Fibroblast of lung (primary cell): ENCODE results near the gene GIGYF2. TPM values are rescaled to one million over a fixed set of nuclear protein-coding genes. Genes with fewer than 3 reads are reported as not detected.
"Not testable (repeated sequence)": the region's sequence is repeated elsewhere in the genome, so short reads cannot be mapped to it uniquely, and the experiment has no call there.

ENCODE experiments used
- DNase-seq, 2 donors: peaks; one replicate each; pipeline versions ENCODE4 v3.0.0 to v3.0.0-alpha.2; 2010; ENCODE audit warnings: low read depth in 2 of 2
- H2AFZ ChIP-seq: 2 replicates; pipeline ENCODE4 v1.5.1; 2012; ENCODE audit warnings: low read length, control low read depth, inconsistent platforms
- H3K27ac ChIP-seq: 2 replicates; pipeline ENCODE4 v1.5.1; 2011; ENCODE audit warnings: low read length, control low read depth; ENCODE audit not compliant: insufficient read depth
- H3K27me3 ChIP-seq: 2 replicates; pipeline ENCODE4 v1.5.1; 2011; ENCODE audit warnings: mild to moderate bottlenecking, low read length; ENCODE audit not compliant: control insufficient read depth, insufficient read depth
- H3K36me3 ChIP-seq: 2 replicates; pipeline ENCODE4 v1.5.1; 2011; ENCODE audit warnings: low read length; ENCODE audit not compliant: control insufficient read depth, insufficient read depth
- H3K4me1 ChIP-seq: 2 replicates; pipeline ENCODE4 v1.5.1; 2011; ENCODE audit warnings: low read length; ENCODE audit not compliant: control insufficient read depth, insufficient read depth; ENCODE audit errors: extremely low read depth
- H3K4me2 ChIP-seq: 2 replicates; pipeline ENCODE4 v1.5.1; 2011; ENCODE audit warnings: low read length, control low read depth; ENCODE audit not compliant: insufficient read depth; ENCODE audit errors: extremely low read depth
- H3K4me3 ChIP-seq, 4 experiments: fragments of 200-600 bp in 1 of 4; sonication (generic) in 1 of 4; replicated peaks in 1 of 4; 2 replicates each; pipeline ENCODE4 v1.5.1; 2011 to 2016; ENCODE audit warnings: low read length in 4 of 4, low read depth in 3 of 4, mild to moderate bottlenecking in 3 of 4, control low read depth in 2 of 4, inconsistent platforms in 1 of 4, mixed read lengths in 1 of 4; ENCODE audit not compliant: insufficient read depth in 1 of 4; ENCODE audit errors: control extremely low read depth in 1 of 4
- H3K79me2 ChIP-seq: 2 replicates; pipeline ENCODE4 v1.5.1; 2012; ENCODE audit warnings: mild to moderate bottlenecking, low read length, inconsistent platforms; ENCODE audit not compliant: control insufficient read depth, insufficient read depth
- H3K9ac ChIP-seq: 2 replicates; pipeline ENCODE4 v1.5.1; 2011; ENCODE audit warnings: mild to moderate bottlenecking, low read length, control low read depth; ENCODE audit not compliant: insufficient read depth
- H3K9me3 ChIP-seq: 2 replicates; pipeline ENCODE4 v1.5.1; 2012; ENCODE audit warnings: low read depth, low read length; ENCODE audit not compliant: control insufficient read depth, insufficient read depth
- H4K20me1 ChIP-seq: 2 replicates; pipeline ENCODE4 v1.5.1; 2011; ENCODE audit warnings: low read length; ENCODE audit not compliant: control insufficient read depth, insufficient read depth; ENCODE audit errors: extremely low read depth
- EZH2 ChIP-seq: IDR thresholded peaks from 2 replicates; pipeline ENCODE4 v1.5.1; 2012; ENCODE audit warnings: low read length, control low read depth, mild to moderate bottlenecking; ENCODE audit errors: missing control alignments
- polyA plus RNA-seq, 2 donors: library from polyadenylated mRNA; depleted of rRNA in 1 of 2; stranded (reverse) in 1 of 2; unstranded in 1 of 2; fragments of >200 nt; gene quantifications; 2 replicates each; pipeline ENCODE4 v1.2.1, GENCODE V29; 2011 to 2012; ENCODE audit warnings: missing spikeins in 1 of 2
- total RNA-seq: library from RNA; depleted of rRNA; stranded (reverse); fragments of >200 nt; gene quantifications from 2 replicates; pipeline ENCODE4 v1.2.1, GENCODE V29; 2014
- TF ChIP-seq, protein P1 (sequence below), 2 donors: IDR thresholded peaks in 1 of 2; conservative IDR thresholded peaks in 1 of 2; 1 replicate in 1 of 2; 2 replicates in 1 of 2; pipeline ENCODE4 v1.5.1; 2011 to 2012; ENCODE audit warnings: low read length in 2 of 2, control low read depth in 1 of 2, inconsistent platforms in 1 of 2, low read depth in 1 of 2, mild to moderate bottlenecking in 1 of 2

GIGYF2 gene
- total and polyA plus RNA-seq, 2 donors (not counting 1 experiment from before 2014, with no cell fraction given), result 31.1 to 64.7 TPM

DNA sequence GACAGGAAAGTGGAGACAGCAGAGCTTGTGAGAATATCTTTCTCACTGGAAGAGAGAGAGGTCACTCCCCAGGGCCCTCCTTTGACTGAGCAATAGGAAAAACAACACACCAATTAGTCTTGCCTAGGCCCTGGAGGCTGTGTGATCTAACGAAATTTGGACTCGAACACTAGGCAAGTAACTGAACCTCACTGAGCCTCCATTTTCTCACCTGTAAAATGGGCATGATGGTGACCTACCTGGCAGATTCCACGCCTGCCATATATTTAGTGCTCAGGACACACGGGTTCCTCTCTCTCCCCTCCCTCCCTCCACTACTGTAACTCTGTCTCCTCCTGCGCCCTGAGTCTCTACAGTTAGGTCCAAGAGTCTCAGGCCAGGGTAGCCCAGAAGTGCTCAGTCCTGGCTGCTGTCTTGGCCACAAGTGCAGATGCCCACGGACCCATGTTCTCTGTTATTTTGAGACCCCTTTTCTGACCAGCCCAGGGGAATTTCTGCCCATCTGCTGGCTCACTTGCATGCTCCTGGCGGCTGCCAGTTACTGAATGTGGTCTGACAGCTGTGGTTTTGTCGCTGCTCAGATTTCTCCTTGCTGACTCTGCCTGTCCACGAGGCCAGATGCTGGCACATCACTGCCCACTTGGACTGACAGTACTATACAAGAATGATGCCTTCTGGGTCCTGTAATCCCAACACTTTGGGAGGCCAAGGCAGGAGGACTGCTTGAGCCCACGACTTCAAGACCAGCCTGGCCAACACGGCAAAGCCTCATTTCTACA is 9.6 kb upstream of the GIGYF2 start:
- Histone ChIP-seq H3K79me2 (no peaks in the 10 kb centered on the region), H3K27me3 (peaks cover 3% of the 10 kb centered on the region), H2AFZ (no peak overlapping the region), H3K4me3 (no peak overlapping the region), H3K27ac (no peak overlapping the region), H3K36me3 (no peaks in the 10 kb centered on the region), H3K4me2 (no peak overlapping the region), H3K9me3 (no peaks in the 10 kb centered on the region), H4K20me1 (no peaks in the 10 kb centered on the region), H3K9ac (no peak overlapping the region), H3K4me1 (no peaks in the 10 kb centered on the region)
- TF ChIP-seq, protein P1, sequence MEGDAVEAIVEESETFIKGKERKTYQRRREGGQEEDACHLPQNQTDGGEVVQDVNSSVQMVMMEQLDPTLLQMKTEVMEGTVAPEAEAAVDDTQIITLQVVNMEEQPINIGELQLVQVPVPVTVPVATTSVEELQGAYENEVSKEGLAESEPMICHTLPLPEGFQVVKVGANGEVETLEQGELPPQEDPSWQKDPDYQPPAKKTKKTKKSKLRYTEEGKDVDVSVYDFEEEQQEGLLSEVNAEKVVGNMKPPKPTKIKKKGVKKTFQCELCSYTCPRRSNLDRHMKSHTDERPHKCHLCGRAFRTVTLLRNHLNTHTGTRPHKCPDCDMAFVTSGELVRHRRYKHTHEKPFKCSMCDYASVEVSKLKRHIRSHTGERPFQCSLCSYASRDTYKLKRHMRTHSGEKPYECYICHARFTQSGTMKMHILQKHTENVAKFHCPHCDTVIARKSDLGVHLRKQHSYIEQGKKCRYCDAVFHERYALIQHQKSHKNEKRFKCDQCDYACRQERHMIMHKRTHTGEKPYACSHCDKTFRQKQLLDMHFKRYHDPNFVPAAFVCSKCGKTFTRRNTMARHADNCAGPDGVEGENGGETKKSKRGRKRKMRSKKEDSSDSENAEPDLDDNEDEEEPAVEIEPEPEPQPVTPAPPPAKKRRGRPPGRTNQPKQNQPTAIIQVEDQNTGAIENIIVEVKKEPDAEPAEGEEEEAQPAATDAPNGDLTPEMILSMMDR (conservative IDR thresholded peaks at IDR 0.05 in 1 of 2, IDR thresholded peaks at IDR 0.05 in 1 of 2; ENCODE audit: low read depth in 1 of 2, low read length in 2 of 2), result no peak
- TF ChIP-seq EZH2, result no peak
- DNase-seq, result no peak

DNA sequence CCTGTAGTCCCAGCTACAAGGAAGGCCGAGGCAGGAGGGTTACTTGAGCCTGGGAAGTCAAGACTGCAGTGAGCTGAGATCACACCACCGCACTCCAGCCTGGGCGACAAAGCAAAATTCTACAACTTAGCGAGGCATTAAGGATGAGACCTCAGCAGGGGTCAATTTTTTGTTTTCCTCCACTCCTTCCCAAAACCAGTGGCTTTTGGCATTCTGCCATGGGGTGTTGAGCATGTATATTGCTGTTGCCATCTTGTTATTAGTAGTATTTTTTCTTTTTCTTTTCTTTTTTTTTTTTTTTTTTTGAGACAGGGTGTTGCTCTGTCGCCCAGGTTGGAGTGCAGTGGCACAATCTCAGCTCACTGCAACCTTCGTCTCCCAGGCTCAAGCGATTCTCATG is 8.9 kb upstream of the GIGYF2 start:
- no peak overlapping the region for H3K27ac ChIP-seq
- no peak for TF ChIP-seq EZH2
- TF ChIP-seq, protein P1 (conservative IDR thresholded peaks at IDR 0.05 in 1 of 2, IDR thresholded peaks at IDR 0.05 in 1 of 2; ENCODE audit: low read depth in 1 of 2, low read length in 2 of 2), result no peak
- no peak overlapping the region for H3K4me2 ChIP-seq
- H3K79me2 ChIP-seq, result no peaks in the 10 kb centered on the region
- H2AFZ ChIP-seq, result no peak overlapping the region
- peaks cover 3% of the 10 kb centered on the region for H3K27me3 ChIP-seq
- no peaks in the 10 kb centered on the region for H3K36me3 ChIP-seq
- no peaks in the 10 kb centered on the region for H3K4me1 ChIP-seq
- H3K9me3 ChIP-seq, result no peaks in the 10 kb centered on the region
- no peak overlapping the region for H3K4me3 ChIP-seq
- H4K20me1 ChIP-seq, result no peaks in the 10 kb centered on the region
- DNase-seq, result no peak
- no peak overlapping the region for H3K9ac ChIP-seq

DNA sequence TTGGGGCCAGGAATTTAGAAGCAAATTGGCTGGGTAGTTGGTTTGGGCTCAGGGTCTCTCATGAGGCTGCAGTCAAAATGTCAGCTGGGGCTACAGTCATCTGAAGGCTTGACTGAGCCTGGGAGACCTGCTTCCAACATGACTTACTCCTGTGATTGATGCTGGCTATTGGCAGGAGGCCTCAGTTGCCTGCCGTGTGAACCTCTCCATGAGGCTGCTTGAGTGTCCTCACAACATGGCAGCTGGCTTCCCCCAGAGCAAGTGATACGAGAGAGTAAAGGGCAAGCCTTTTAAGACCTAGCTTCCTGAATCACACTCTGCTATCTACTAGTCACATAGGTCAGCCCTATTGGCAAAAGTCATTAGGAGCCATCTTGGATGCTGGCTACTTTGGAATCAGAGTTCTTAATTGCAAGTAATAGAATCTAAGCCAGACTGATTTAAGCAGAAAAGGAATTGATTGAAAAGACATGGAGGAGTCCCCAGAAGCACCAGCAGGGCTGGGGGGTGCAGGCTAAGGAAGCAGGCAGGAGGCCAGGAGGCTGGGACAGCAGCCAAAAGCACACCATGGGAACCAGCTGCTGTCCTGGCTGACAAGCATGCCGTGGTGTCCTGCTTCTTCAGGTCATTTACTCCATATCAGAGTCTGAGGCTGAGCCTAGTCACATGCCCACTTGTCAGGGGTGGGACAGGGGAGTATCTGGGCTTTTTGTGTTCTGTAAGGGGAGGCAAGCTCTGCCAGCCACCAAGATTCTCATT is 7.8 kb upstream of the GIGYF2 start:
- Histone ChIP-seq H3K27ac (no peak overlapping the region), H3K79me2 (no peaks in the 10 kb centered on the region), H3K27me3 (peaks cover 3% of the 10 kb centered on the region), H3K36me3 (no peaks in the 10 kb centered on the region), H3K9ac (no peak overlapping the region), H2AFZ (no peak overlapping the region), H3K4me1 (no peaks in the 10 kb centered on the region), H3K4me3 (no peak overlapping the region), H3K4me2 (no peak overlapping the region), H3K9me3 (no peaks in the 10 kb centered on the region), H4K20me1 (no peaks in the 10 kb centered on the region)
- peak; percentile 23 to 46 for DNase-seq
- TF ChIP-seq, protein P1 (conservative IDR thresholded peaks at IDR 0.05 in 1 of 2, IDR thresholded peaks at IDR 0.05 in 1 of 2; ENCODE audit: low read depth in 1 of 2, low read length in 2 of 2), result no peak
- TF ChIP-seq EZH2, result no peak

DNA sequence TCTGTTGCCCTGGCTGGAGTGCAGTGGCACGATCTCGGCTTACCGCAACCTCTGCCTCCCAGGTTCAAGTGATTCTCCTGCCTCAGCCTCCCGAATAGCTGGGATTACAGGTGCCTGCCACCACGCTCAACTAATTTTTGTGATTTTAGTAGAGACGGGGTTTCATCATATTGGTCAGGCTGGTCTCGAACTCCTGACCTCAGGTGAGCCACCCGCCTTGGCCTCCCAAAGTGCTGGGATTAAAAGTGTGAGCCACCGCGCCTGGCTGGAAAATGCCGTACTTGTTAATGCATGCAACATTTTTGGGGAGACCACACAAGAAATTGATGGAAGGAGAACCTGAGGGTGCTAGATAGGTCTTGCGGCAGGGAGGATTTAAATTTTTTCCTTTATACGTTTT is 6.0 kb upstream of the GIGYF2 start:
- H3K9ac ChIP-seq, DNase-seq, H3K27ac ChIP-seq, H3K4me3 ChIP-seq, H3K36me3 ChIP-seq, H3K4me2 ChIP-seq, H3K4me1 ChIP-seq, H4K20me1 ChIP-seq, H3K79me2 ChIP-seq, H3K9me3 ChIP-seq, H3K27me3 ChIP-seq, H2AFZ ChIP-seq: not testable (repeated sequence)
